HepG2 (cell line): ENCODE results near the gene CHST6. TPM values are rescaled to one million over a fixed set of nuclear protein-coding genes. Genes with fewer than 3 reads are reported as not detected.

Experiments
- ATF7 ChIP-seq, 2 experiments: fragments of 450-650 bp in 1 of 2; sonication (generic) in 1 of 2; formaldehyde crosslinking in 1 of 2; IDR thresholded peaks; 2 replicates each; pipeline versions ENCODE4 v1.4.0 to v1.6.1; 2016 to 2020; ENCODE audit warnings: antibody characterized with exemption in 1 of 2, mild to moderate bottlenecking in 1 of 2, missing genetic modification reagents in 1 of 2
- CCAR2 ChIP-seq: fragments of 200-400 bp; formaldehyde crosslinking; optimal IDR thresholded peaks from 2 replicates; pipeline ENCODE3; 2018; ENCODE audit warnings: low read depth, mild to moderate bottlenecking, low read length, moderate library complexity
- CENPX ChIP-seq: sonication (generic); formaldehyde crosslinking; IDR thresholded peaks from 2 replicates; pipeline ENCODE4 v1.9.0; 2021; ENCODE audit warnings: mild to moderate bottlenecking, missing genetic modification reagents, moderate library complexity
- CREB3 ChIP-seq: sonication (generic); formaldehyde crosslinking; IDR thresholded peaks from 2 replicates; pipeline ENCODE4 v1.5.0; 2020; ENCODE audit warnings: missing genetic modification reagents
- ETV5 ChIP-seq: IDR thresholded peaks from 2 replicates; pipeline ENCODE4 v1.6.1; 2018; ENCODE audit warnings: missing biosample characterization, missing genetic modification reagents, inconsistent platforms, borderline replicate concordance
- NFIC ChIP-seq: IDR thresholded peaks from 2 replicates; pipeline ENCODE4 v1.6.1; 2012; ENCODE audit warnings: mild to moderate bottlenecking, low read length, inconsistent platforms
- SATB2 ChIP-seq: sonication (generic); formaldehyde crosslinking; IDR thresholded peaks from 2 replicates; pipeline ENCODE4 v1.5.0; 2020; ENCODE audit warnings: missing genetic modification reagents
- SIX1 ChIP-seq: sonication (generic); formaldehyde crosslinking; IDR thresholded peaks from 2 replicates; pipeline ENCODE4 v1.4.0; 2020; ENCODE audit warnings: missing genetic modification reagents, borderline replicate concordance
- ZC3H4 ChIP-seq: sonication (generic); formaldehyde crosslinking; IDR thresholded peaks from 2 replicates; pipeline ENCODE4 v1.4.0; 2020; ENCODE audit warnings: missing genetic modification reagents, borderline replicate concordance
- ZFP36 ChIP-seq: fragments of 150-350 bp; IDR thresholded peaks from 2 replicates; pipeline ENCODE4 v1.6.1; 2018; ENCODE audit warnings: borderline replicate concordance, low read length, low read depth; ENCODE audit not compliant: partially characterized antibody
- polyA plus RNA-seq, 8 experiments: library from polyadenylated mRNA; depleted of rRNA in 3 of 8; stranded (reverse) in 7 of 8; unstranded in 1 of 8; fragments of >200 nt; fragmentation: Illumina TruSeq in 4 of 8; extraction: Trizol in 4 of 8; gene quantifications; 2 replicates each; pipeline versions ENCODE4 v1.2.1 to v1.2.3, GENCODE V29; 2011 to 2016; ENCODE audit warnings: low read depth in 4 of 8, missing spikeins in 1 of 8, mixed read lengths in 1 of 8; ENCODE audit not compliant: insufficient read depth in 1 of 8
- total RNA-seq, 5 experiments: library from RNA; depleted of rRNA; stranded (reverse); fragments of >200 nt; fragmentation: Illumina TruSeq; extraction: Trizol; gene quantifications; 2 replicates each; pipeline ENCODE4 v1.2.3, GENCODE V29; 2016; ENCODE audit warnings: low read depth in 1 of 5
- TF ChIP-seq, protein P1 (sequence below): sonication (generic); formaldehyde crosslinking; IDR thresholded peaks from 2 replicates; pipeline ENCODE4 v1.5.0; 2020; ENCODE audit warnings: missing genetic modification reagents
- TF ChIP-seq, protein P2 (sequence below): sonication (generic); formaldehyde crosslinking; IDR thresholded peaks from 2 replicates; pipeline ENCODE4 v1.5.0; 2020; ENCODE audit warnings: mild to moderate bottlenecking, missing genetic modification reagents, borderline replicate concordance
- TF ChIP-seq, protein P3 (sequence below): sonication (generic); formaldehyde crosslinking; IDR thresholded peaks from 2 replicates; pipeline ENCODE4 v1.5.0; 2020; ENCODE audit warnings: missing genetic modification reagents
- TF ChIP-seq, protein P4 (sequence below): IDR thresholded peaks from 2 replicates; pipeline ENCODE4 v1.6.1; 2018; ENCODE audit warnings: missing genetic modification reagents
- TF ChIP-seq, protein P5 (sequence below): IDR thresholded peaks from 2 replicates; pipeline ENCODE4 v1.6.1; 2016; ENCODE audit warnings: control low read depth
- TF ChIP-seq, protein P6 (sequence below): sonication (generic); formaldehyde crosslinking; IDR thresholded peaks from 2 replicates; pipeline ENCODE4 v1.5.0; 2020; ENCODE audit warnings: mild to moderate bottlenecking, missing genetic modification reagents
- TF ChIP-seq, protein P7 (sequence below): sonication (generic); formaldehyde crosslinking; IDR thresholded peaks from 2 replicates; pipeline ENCODE4 v1.4.0; 2020; ENCODE audit warnings: missing genetic modification reagents, borderline replicate concordance

Gene CHST6
- total and polyA plus RNA-seq, 2 of the 13 experiments (the other 11 are each of a cell fraction or from before 2014, with no cell fraction given) = 0.18 to 0.91 TPM

DNA sequence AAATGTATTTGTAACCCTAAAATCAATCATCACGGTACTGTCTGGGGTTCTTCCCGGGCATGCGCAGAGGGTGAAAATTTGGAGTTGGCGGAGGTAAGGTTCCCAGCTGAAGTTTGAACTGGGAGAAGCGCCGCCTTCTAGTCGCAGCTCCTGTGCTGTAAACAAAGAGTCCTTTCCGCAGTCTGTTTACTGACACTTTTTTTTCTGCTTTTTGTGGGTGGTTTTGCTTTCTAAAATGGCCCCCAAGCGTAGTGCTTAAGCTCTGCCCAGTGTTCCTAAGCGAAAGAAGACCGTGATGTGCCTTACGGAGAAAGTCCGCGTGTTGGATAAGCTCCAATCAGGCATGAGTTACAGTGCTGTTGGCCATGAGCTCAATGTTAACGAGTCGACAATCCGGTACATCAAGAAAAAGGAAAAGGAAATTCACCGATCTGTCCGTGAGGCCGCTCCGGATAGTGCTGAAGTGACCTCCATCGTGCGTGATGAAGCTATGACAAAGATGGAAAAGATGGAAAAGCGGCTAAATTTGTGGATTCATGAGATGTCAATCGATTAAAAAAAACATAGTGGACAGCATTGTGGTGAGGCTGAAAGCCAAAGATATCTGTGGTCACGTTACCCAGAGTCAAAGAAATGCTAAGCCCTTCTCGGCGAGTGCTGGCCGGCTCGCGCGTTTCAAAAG, 61.4 kb downstream of the CHST6 start (continued):
- no peak for TF ChIP-seq SIX1
- TF ChIP-seq, protein P1, sequence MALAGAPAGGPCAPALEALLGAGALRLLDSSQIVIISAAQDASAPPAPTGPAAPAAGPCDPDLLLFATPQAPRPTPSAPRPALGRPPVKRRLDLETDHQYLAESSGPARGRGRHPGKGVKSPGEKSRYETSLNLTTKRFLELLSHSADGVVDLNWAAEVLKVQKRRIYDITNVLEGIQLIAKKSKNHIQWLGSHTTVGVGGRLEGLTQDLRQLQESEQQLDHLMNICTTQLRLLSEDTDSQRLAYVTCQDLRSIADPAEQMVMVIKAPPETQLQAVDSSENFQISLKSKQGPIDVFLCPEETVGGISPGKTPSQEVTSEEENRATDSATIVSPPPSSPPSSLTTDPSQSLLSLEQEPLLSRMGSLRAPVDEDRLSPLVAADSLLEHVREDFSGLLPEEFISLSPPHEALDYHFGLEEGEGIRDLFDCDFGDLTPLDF (CRISPR knock-in tag) = no peak
- TF ChIP-seq, protein P2, sequence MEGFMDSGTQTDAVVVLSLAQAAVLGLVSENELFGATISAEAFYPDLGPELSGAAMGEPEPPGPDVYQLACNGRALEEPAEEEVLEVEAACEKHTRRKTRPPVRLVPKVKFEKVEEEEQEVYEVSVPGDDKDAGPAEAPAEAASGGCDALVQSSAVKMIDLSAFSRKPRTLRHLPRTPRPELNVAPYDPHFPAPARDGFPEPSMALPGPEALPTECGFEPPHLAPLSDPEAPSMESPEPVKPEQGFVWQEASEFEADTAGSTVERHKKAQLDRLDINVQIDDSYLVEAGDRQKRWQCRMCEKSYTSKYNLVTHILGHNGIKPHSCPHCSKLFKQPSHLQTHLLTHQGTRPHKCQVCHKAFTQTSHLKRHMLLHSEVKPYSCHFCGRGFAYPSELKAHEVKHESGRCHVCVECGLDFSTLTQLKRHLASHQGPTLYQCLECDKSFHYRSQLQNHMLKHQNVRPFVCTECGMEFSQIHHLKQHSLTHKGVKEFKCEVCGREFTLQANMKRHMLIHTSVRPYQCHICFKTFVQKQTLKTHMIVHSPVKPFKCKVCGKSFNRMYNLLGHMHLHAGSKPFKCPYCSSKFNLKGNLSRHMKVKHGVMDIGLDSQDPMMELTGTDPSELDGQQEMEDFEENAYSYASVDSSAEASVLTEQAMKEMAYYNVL (CRISPR knock-in tag) = no peak
- TF ChIP-seq, protein P3, sequence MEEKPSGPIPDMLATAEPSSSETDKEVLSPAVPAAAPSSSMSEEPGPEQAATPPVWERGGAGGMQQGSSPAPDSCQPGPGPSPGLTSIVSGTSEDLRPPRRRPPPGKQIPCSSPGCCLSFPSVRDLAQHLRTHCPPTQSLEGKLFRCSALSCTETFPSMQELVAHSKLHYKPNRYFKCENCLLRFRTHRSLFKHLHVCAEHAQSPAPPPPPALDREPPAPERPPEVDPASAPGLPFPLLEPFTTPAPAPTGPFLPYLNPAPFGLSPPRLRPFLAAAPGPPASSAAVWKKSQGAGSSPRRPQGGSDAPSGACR (CRISPR knock-in tag) = no peak
- TF ChIP-seq CCAR2 = no peak
- TF ChIP-seq, protein P4, sequence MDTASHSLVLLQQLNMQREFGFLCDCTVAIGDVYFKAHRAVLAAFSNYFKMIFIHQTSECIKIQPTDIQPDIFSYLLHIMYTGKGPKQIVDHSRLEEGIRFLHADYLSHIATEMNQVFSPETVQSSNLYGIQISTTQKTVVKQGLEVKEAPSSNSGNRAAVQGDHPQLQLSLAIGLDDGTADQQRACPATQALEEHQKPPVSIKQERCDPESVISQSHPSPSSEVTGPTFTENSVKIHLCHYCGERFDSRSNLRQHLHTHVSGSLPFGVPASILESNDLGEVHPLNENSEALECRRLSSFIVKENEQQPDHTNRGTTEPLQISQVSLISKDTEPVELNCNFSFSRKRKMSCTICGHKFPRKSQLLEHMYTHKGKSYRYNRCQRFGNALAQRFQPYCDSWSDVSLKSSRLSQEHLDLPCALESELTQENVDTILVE (CRISPR knock-in tag) = peak; percentile 29; the same call in 1 of the 2 replicates
- TF ChIP-seq ZC3H4 (CRISPR knock-in tag) = 0 out of 2 replicates have a peak, but pooled peaks have one; percentile 2
- 0 out of 2 replicates have a peak, but pooled peaks have one; percentile 74 for TF ChIP-seq NFIC
- TF ChIP-seq, protein P5, sequence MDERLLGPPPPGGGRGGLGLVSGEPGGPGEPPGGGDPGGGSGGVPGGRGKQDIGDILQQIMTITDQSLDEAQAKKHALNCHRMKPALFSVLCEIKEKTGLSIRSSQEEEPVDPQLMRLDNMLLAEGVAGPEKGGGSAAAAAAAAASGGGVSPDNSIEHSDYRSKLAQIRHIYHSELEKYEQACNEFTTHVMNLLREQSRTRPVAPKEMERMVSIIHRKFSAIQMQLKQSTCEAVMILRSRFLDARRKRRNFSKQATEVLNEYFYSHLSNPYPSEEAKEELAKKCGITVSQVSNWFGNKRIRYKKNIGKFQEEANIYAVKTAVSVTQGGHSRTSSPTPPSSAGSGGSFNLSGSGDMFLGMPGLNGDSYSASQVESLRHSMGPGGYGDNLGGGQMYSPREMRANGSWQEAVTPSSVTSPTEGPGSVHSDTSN (CRISPR knock-in tag) = no peak
- TF ChIP-seq CREB3 (CRISPR knock-in tag) = no peak
- TF ChIP-seq ETV5 (CRISPR knock-in tag) = no peak
- no peak for TF ChIP-seq CENPX (CRISPR knock-in tag)
- TF ChIP-seq ATF7 (IDR thresholded peaks at IDR 0.05) = no peak
- TF ChIP-seq ATF7 (CRISPR knock-in tag; IDR thresholded peaks at IDR 0.05) = peak; percentile 73; the same call in 1 of the 2 replicates
- TF ChIP-seq, protein P6, sequence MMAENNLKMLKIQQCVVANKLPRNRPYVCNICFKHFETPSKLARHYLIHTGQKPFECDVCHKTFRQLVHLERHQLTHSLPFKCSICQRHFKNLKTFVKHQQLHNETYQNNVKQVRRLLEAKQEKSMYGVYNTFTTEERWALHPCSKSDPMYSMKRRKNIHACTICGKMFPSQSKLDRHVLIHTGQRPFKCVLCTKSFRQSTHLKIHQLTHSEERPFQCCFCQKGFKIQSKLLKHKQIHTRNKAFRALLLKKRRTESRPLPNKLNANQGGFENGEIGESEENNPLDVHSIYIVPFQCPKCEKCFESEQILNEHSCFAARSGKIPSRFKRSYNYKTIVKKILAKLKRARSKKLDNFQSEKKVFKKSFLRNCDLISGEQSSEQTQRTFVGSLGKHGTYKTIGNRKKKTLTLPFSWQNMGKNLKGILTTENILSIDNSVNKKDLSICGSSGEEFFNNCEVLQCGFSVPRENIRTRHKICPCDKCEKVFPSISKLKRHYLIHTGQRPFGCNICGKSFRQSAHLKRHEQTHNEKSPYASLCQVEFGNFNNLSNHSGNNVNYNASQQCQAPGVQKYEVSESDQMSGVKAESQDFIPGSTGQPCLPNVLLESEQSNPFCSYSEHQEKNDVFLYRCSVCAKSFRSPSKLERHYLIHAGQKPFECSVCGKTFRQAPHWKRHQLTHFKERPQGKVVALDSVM = no peak
- TF ChIP-seq ZFP36 = no peak
- TF ChIP-seq, protein P7, sequence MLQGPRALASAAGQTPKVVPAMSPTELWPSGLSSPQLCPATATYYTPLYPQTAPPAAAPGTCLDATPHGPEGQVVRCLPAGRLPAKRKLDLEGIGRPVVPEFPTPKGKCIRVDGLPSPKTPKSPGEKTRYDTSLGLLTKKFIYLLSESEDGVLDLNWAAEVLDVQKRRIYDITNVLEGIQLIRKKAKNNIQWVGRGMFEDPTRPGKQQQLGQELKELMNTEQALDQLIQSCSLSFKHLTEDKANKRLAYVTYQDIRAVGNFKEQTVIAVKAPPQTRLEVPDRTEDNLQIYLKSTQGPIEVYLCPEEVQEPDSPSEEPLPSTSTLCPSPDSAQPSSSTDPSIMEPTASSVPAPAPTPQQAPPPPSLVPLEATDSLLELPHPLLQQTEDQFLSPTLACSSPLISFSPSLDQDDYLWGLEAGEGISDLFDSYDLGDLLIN (CRISPR knock-in tag) = no peak
- TF ChIP-seq SATB2 (CRISPR knock-in tag) = no peak; the same call in 1 of the 2 replicates
